Esophagus (tissue), 2 donors: Measurements from ENCODE around the gene GSC2. TPM values are rescaled to one million over a fixed set of nuclear protein-coding genes. Genes with fewer than 3 reads are reported as not detected.

Experiments
- H3K27ac ChIP-seq, 2 donors: one replicate each; pipeline ENCODE4 v1.5.1; 2013; ENCODE audit warnings: low read depth in 2 of 2, mild to moderate bottlenecking in 2 of 2, inconsistent platforms in 1 of 2, low read length in 1 of 2, moderate library complexity in 1 of 2
- H3K27me3 ChIP-seq, 2 donors: one replicate each; pipeline ENCODE4 v1.6.1; 2013; ENCODE audit warnings: low read length in 2 of 2, control low read depth in 1 of 2, mild to moderate bottlenecking in 1 of 2; ENCODE audit not compliant: insufficient read depth in 2 of 2, control insufficient read depth in 1 of 2
- H3K36me3 ChIP-seq, 2 donors: one replicate each; pipeline ENCODE4 v1.6.1; 2013; ENCODE audit warnings: low read length in 1 of 2; ENCODE audit not compliant: control insufficient read depth in 2 of 2, insufficient read depth in 2 of 2
- H3K4me1 ChIP-seq, 2 donors: one replicate each; pipeline ENCODE4 v1.6.1; 2013; ENCODE audit warnings: low read length in 1 of 2; ENCODE audit not compliant: control insufficient read depth in 2 of 2, insufficient read depth in 2 of 2
- H3K4me3 ChIP-seq, 2 donors: one replicate each; pipeline ENCODE4 v1.5.1; 2013; ENCODE audit warnings: low read length in 2 of 2, mild to moderate bottlenecking in 2 of 2, low read depth in 1 of 2, moderate library complexity in 1 of 2
- H3K9me3 ChIP-seq, 2 donors: one replicate each; pipeline ENCODE4 v1.6.1; 2013; ENCODE audit warnings: mild to moderate bottlenecking in 2 of 2, low read depth in 1 of 2, low read length in 1 of 2, moderate library complexity in 1 of 2; ENCODE audit not compliant: control insufficient read depth in 2 of 2, insufficient read depth in 1 of 2
- WGBS, 2 donors: extraction: QIAGEN DNeasy Blood & Tissue Kit; methylation state at CpG; one replicate each; pipeline ENCODE4 v1.1.7; 2013; 5-methylcytosine and 5-hydroxymethylcytosine counted together
- polyA plus RNA-seq, 2 donors: library from polyadenylated mRNA; stranded (reverse); fragments of 200-250 nt; gene quantifications; one replicate each; pipeline ENCODE4 v1.2.3, GENCODE V29; 2013
- donor health status: healthy with polysubstance abuse.
- donor health status: Bipolar disorder and iron deficiency.

GSC2 gene
- polyA plus RNA-seq, 2 donors, result not detected

DNA sequence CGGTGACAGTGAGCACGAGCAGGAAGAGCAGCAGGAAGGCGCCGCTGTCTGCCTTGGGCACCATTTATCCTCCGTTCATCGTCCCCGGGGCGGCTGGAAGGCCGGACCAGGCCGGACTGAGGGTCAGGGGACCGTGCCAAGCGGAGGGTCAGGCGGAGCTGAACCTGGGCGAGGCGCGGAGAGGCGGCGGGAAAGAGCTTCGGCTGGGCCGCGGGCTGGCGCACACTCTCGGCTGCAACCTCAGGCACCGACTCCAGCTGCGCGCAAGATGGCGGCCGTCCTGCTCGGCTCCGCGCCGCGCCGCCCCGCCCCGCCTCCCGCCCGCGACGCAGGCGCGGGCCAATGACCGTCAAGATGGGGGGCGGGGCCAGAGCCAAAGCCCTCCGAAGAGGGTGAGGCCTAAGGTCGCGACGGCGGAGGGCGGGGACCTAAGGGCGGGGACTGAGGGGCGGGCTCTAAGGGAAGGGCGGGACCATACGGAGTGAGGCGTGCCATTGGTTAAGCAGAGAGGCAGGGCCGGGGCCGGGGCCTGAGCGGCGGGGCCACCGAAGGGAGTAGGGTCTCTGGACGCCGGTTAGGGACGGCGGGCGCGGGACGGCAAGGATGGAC, 27.8 kb downstream of the GSC2 start, which contains the start of gene DGCR2:
TSS of gene DGCR2 (minus strand) at position 270 of the 609 bp plus-strand sequence. CDS start at position 64, 206 bp downstream.
- peak within 1 kb of the TSS; percentile 72 to 87 for H3K4me3 ChIP-seq

DNA sequence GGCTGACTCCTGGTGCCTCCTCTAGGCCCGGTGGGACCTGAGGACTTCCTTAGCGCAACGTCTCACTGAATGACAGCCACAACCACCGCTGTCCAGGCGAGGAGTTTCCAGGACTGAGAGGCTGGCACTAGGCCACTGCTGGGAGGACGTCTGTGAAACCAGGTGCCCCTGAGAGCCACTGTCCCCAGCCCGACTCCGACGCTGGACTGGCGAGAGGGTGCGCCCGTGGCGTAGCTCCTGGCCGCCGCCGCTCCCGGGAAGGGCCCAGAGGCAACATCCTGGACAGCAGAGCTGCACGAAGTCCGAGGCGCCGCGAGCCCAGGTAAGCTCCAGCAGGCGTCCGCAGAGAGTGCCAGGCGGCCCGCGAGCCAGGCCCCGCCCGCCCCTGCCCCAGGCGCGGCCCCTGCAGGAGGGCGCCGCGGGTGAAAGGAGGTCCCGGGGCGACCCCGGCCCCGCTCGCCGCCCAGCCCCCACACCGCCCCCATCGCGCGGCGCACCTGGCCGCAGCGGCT, 28.4 kb downstream of the GSC2 start:
- 0% methylated on average over 28 to 47 of the region's 47 CpGs for WGBS, 2 donors
- Histone ChIP-seq H3K36me3 (peaks cover 0 to 9% of the 10 kb centered on the region in 2 donors), H3K27ac (peak overlapping the region; percentile 96 to 97), H3K4me3 (peak overlapping the region; percentile 72 to 87), H3K4me1 (peaks cover 21 to 32% of the 10 kb centered on the region in 2 donors), H3K27me3 (no peaks in the 10 kb centered on the region), H3K9me3 (no peaks in the 10 kb centered on the region)

More for the DNA sequence above, 27.8 kb downstream of the GSC2 start, which contains the start of gene DGCR2:
- Histone ChIP-seq H3K4me1 (peaks cover 18 to 30% of the 10 kb centered on the region in 2 donors), H3K9me3 (no peaks in the 10 kb centered on the region), H3K27ac (peak within 1 kb of the TSS; percentile 96 to 97), H3K27me3 (no peaks in the 10 kb centered on the region), H3K36me3 (peaks cover 0 to 5% of the 10 kb centered on the region in 2 donors)
- 1% methylated on average over 59 to 67 of the region's 67 CpGs for WGBS, 2 donors

DNA sequence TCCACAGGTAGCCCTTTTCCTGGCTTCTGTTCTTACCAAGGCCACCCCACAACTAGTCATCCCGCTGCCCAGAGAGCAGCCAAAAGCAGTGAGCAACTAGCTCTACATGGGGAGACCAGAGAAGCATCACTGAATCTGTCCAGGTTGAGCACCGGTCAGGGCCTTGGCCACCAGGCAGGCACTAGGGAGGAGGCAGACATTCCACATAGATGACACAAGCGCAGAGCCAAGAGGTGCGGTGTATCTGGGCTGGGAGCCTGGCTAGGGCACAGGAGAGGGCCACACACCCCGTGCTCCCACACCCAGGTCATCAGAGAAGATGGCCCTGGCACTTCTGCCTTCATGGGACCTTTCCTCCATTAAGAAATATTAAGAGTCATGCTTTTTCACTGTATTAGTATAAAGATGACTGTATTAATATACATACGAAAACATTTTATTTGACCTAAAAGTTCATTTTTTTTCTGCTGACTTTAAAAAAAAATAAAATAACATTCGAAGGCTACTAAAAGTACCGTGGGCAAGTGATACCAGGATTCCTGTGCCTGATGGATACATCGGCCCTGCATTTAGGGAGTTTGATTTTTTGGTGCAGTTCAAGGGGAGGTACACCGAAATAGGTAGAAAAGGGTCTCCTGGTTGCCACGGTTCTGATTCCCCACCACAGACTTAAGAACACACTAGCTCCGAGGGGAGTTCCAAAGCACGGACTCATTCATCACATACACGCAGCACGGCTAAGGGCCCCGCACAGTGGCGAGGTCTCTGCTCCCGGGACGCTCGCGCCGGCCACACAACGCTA, 29.1 kb downstream of the GSC2 start:
- Histone ChIP-seq H3K36me3 (peaks cover 0 to 10% of the 10 kb centered on the region in 2 donors), H3K9me3 (no peaks in the 10 kb centered on the region), H3K27me3 (no peaks in the 10 kb centered on the region), H3K4me1 (peaks cover 21 to 36% of the 10 kb centered on the region in 2 donors), H3K4me3 (peak overlapping the region; percentile 72 to 87), H3K27ac (peak overlapping the region; percentile 96 to 97)
- 14 to 15% methylated on average over 23 of the region's 23 CpGs for WGBS, 2 donors

DNA sequence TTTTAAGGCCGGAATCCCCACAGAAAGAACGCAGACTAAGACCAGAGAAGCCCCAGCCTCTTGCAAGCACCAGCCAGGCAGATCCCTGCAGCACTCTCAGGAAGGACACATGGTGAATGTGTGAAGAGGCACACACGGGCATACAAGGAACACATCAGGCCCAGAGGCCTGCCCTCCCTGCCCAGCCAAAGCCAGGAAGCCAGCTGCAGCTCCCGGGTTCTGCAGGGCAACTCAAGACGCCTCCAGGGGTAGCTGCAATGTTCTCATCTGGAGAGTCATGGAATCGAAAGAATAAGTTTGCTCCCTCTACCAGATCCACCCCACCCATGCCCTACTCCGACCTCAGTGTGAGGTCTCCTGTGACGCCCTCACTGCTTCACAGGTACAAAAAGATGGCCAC, 30.1 kb downstream of the GSC2 start:
- H3K27ac ChIP-seq, result peak overlapping the region; percentile 38 to 59
- 66 to 72% methylated on average over 8 of the region's 8 CpGs for WGBS, 2 donors
- no peaks in the 10 kb centered on the region for H3K9me3 ChIP-seq
- H3K4me3 ChIP-seq, result peak overlapping the region in 1 of 2 donors; percentile 72
- H3K4me1 ChIP-seq, result peaks cover 25 to 42% of the 10 kb centered on the region in 2 donors
- no peaks in the 10 kb centered on the region for H3K27me3 ChIP-seq
- peaks cover 0 to 16% of the 10 kb centered on the region in 2 donors for H3K36me3 ChIP-seq

DNA sequence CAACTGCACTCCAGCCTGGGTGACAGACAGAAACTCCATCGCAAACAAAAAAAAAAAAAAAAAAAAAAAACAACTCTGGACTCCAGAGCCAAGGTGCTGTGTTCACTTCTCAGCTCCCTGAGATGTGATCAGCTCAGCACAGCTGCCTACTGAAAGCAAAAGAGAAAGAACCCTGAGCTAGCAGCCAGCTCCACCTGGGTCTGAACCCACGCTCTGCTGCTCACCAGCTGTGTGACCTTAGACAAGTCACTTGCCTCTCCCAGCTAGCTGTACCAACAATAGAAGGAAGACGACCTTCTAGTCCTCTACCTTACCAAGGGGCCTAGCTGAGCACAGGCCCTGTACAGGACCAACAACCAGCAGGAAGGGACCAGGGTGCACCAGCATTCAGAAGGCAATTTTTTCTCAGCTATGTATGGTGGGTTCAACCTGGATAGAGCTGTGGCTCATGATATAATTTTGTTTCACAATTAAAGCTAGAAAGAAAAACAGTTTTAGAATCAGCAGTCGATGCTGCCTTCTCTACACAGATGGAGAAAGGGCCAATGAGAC, 31.7 kb downstream of the GSC2 start:
- Histone ChIP-seq H3K27ac (no peak overlapping the region), H3K36me3 (peaks cover 0 to 17% of the 10 kb centered on the region in 2 donors), H3K4me1 (peaks cover 25 to 47% of the 10 kb centered on the region in 2 donors), H3K9me3 (no peaks in the 10 kb centered on the region), H3K27me3 (no peaks in the 10 kb centered on the region), H3K4me3 (no peak overlapping the region)
- WGBS, 2 donors, result 69 to 89% methylated on average over 4 of the region's 4 CpGs

DNA sequence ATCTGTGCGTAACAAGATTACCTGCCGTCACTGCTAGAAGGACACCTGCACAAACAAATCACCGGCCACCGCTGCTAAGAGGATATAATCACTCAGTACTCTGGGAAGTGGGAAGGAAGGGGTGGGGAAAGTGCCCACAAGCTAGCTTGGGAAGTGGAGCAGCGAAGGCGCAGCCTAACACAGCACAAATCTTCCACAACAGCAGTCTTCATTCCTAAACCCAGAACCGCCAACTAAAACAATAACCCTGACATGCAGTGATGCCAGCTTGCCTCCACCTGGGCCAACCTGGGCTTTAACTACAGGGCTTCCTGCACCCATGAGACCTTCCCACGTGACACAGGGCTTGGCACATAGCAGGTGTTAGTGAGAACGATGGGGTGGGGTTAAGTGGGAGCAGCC, 33.0 kb downstream of the GSC2 start:
- Histone ChIP-seq H3K36me3 (peaks cover 0 to 17% of the 10 kb centered on the region in 2 donors), H3K4me1 (peaks cover 25 to 47% of the 10 kb centered on the region in 2 donors), H3K9me3 (no peaks in the 10 kb centered on the region), H3K27ac (peak overlapping the region; percentile 21 to 69), H3K27me3 (no peaks in the 10 kb centered on the region), H3K4me3 (no peak overlapping the region)
- 44 to 51% methylated on average over 9 of the region's 9 CpGs for WGBS, 2 donors

DNA sequence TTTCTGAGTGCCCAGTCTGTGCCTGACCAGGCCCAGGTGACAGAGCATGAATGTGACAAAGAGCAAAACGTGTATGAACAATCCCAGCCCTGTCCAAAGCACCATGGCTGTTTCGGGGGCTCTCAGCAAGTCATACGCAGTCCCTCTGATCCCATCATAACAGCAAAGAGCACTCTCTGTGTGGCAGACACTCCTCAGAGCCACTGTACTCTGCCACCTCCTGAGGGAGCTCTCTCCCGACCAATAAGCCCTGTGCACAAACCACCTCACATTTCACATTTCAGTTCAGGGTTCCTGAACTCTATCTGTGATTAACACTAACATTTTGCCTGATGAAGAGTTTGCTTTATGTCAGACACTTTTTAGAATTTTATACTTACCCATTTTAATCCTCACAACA, 34.5 kb downstream of the GSC2 start:
- H3K4me1 ChIP-seq, result peaks cover 21 to 43% of the 10 kb centered on the region in 2 donors
- H3K4me3 ChIP-seq, result no peak overlapping the region
- 58 to 65% methylated on average over 4 of the region's 4 CpGs for WGBS, 2 donors
- peaks cover 0 to 17% of the 10 kb centered on the region in 2 donors for H3K36me3 ChIP-seq
- H3K27ac ChIP-seq, result no peak overlapping the region
- H3K9me3 ChIP-seq, result no peaks in the 10 kb centered on the region
- H3K27me3 ChIP-seq, result no peaks in the 10 kb centered on the region

DNA sequence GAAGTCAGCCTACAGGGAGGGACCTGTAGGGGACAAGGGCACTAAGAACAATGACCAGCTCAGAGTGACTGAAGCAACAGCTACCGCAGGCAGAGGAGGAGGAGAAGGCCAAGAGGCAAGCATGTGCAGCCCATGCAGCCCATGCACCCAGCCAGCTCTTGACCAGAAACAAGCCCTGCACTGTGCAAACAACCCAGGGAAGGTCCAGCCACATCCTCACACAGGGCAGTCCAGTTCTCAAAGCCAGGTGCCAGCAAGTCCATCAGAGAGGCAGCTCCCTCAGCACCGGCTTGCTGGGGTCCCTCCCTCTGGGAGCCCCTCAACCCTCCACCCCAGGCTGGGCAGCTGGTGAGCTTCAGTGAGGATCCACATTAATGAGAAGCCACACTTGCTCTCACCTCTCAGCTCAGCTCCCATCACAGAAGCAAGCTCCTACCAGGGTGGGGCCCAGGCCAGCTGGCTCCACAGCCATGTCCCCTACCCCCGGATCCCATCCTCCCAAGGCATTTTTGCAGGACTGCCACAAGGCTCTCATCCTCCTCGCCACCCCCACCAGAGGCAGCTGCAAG, 35.0 kb downstream of the GSC2 start:
- Histone ChIP-seq H3K36me3 (peaks cover 0 to 17% of the 10 kb centered on the region in 2 donors), H3K27me3 (no peaks in the 10 kb centered on the region), H3K4me1 (peaks cover 20 to 41% of the 10 kb centered on the region in 2 donors), H3K27ac (no peak overlapping the region), H3K9me3 (no peaks in the 10 kb centered on the region), H3K4me3 (no peak overlapping the region)
- 66 to 93% methylated on average over 4 of the region's 4 CpGs for WGBS, 2 donors

DNA sequence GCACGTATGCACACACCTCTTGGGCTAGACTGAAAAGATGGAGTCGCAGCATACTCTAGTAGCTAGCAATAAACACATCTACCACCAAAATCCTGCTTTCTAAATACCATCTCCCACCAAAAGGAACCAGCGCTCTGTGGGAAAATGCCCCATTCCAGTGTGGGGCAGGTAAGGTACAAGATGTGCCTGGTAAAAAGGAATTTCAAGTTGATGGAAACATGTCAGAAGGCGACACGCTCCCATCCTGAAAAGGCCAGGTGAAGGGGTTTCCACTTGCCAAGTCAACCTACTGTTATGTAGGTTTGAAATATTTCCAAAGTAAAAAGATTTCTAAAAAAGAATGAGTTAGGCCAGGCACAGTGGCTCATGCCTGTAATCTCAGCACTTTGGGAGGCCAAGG, 36.7 kb downstream of the GSC2 start:
- peaks cover 0 to 14% of the 10 kb centered on the region in 2 donors for H3K36me3 ChIP-seq
- no peak overlapping the region for H3K4me3 ChIP-seq
- H3K9me3 ChIP-seq, result no peaks in the 10 kb centered on the region
- 97 to 98% methylated on average over 5 of the region's 5 CpGs for WGBS, 2 donors
- H3K4me1 ChIP-seq, result peaks cover 10 to 31% of the 10 kb centered on the region in 2 donors
- no peak overlapping the region for H3K27ac ChIP-seq
- H3K27me3 ChIP-seq, result no peaks in the 10 kb centered on the region
